GM10266 (cell line): ENCODE data around the gene TBC1D20.
"Not testable (repeated sequence)": the region's sequence is repeated elsewhere in the genome, so short reads cannot be mapped to it uniquely, and the experiment has no call there.

Source experiments
- DNase-seq: peaks from one replicate; pipeline ENCODE4 v3.0.0; 2012; ENCODE audit errors: extremely low spot score
- TF ChIP-seq, protein P1 (sequence below): IDR thresholded peaks from 2 replicates; pipeline ENCODE4 v1.5.1; 2012; ENCODE audit warnings: mild to moderate bottlenecking, low read depth; ENCODE audit not compliant: control insufficient read depth, insufficient read depth; ENCODE audit errors: missing control alignments

TBC1D20 gene

DNA sequence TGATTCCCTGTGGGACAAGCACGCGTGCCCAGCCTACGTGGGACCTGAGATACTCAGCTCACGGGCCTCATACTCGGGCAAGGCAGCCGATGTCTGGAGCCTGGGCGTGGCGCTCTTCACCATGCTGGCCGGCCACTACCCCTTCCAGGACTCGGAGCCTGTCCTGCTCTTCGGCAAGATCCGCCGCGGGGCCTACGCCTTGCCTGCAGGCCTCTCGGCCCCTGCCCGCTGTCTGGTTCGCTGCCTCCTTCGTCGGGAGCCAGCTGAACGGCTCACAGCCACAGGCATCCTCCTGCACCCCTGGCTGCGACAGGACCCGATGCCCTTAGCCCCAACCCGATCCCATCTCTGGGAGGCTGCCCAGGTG is 66.1 kb downstream of the TBC1D20 start:
- TF ChIP-seq, protein P1, sequence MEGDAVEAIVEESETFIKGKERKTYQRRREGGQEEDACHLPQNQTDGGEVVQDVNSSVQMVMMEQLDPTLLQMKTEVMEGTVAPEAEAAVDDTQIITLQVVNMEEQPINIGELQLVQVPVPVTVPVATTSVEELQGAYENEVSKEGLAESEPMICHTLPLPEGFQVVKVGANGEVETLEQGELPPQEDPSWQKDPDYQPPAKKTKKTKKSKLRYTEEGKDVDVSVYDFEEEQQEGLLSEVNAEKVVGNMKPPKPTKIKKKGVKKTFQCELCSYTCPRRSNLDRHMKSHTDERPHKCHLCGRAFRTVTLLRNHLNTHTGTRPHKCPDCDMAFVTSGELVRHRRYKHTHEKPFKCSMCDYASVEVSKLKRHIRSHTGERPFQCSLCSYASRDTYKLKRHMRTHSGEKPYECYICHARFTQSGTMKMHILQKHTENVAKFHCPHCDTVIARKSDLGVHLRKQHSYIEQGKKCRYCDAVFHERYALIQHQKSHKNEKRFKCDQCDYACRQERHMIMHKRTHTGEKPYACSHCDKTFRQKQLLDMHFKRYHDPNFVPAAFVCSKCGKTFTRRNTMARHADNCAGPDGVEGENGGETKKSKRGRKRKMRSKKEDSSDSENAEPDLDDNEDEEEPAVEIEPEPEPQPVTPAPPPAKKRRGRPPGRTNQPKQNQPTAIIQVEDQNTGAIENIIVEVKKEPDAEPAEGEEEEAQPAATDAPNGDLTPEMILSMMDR, result no peak
- no peak for DNase-seq

DNA sequence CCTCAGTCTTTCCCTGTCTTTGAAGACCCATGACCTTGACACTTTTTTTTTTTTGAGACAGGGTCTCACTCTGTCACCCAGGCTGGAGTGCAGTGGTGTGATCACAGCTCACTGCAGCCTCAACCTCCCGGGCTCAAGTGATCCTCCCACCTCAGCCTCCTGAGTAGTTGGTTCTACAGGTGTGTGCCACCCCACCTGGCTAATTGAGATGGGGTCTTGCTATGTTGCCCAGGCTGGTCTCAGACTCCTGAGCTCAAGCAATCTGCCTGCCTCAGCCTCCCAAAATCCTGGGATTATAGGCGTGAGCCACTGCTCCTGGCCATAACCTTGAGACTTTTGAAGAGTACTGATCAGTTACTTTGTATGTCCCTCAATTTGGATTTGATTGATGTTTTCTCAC is 69.0 kb downstream of the TBC1D20 start:
- DNase-seq, result not testable (repeated sequence)

DNA sequence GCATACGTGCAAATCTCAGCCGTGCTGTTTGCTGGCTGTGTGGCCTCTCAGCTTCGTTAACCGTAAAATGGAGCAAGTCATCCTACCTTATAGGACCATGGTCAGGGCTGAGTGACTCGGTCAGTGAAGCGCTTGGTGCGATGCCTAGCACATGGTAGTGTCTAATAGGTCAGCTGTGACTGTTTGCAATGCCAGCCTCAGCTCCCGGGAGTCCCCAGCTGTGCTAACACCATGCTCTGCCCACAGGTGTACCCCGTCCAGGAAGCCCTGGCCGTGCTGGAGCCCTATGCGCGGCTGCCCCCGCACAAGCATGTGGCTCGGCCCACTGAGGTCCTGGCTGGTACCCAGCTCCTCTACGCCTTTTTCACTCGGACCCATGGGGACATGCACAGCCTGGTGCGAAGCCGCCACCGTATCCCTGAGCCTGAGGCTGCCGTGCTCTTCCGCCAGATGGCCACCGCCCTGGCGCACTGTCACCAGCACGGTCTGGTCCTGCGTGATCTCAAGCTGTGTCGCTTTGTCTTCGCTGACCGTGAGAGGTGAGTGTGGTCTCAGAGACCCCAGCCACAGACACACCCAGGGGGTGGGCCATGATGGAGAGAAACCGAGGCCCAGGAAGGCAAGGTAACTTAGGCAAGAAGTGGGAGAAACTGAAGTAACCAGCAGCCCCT is 71.2 kb downstream of the TBC1D20 start:
- TF ChIP-seq, protein P1, result no peak
- no peak for DNase-seq

DNA sequence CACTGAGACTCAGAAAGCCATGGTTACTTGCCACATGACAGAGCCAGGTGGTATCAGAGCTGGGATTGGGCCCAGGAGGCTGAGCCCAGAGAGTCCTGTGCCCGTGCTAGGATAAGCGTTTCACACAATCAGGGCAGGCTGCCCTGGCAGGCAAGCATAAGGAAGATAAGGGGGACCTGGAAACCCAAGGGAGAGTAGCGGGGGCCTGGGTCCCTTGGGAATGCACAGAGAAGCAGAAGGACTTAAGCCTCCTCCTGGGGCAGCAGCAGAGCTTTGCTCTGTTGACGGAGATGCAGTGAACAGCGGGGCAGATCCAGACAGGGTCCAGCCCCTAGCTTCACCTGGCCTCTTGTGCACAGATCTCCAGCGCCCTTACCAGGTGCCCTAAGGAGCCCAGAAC is 73.1 kb downstream of the TBC1D20 start:
- TF ChIP-seq, protein P1, result no peak
- no peak for DNase-seq

DNA sequence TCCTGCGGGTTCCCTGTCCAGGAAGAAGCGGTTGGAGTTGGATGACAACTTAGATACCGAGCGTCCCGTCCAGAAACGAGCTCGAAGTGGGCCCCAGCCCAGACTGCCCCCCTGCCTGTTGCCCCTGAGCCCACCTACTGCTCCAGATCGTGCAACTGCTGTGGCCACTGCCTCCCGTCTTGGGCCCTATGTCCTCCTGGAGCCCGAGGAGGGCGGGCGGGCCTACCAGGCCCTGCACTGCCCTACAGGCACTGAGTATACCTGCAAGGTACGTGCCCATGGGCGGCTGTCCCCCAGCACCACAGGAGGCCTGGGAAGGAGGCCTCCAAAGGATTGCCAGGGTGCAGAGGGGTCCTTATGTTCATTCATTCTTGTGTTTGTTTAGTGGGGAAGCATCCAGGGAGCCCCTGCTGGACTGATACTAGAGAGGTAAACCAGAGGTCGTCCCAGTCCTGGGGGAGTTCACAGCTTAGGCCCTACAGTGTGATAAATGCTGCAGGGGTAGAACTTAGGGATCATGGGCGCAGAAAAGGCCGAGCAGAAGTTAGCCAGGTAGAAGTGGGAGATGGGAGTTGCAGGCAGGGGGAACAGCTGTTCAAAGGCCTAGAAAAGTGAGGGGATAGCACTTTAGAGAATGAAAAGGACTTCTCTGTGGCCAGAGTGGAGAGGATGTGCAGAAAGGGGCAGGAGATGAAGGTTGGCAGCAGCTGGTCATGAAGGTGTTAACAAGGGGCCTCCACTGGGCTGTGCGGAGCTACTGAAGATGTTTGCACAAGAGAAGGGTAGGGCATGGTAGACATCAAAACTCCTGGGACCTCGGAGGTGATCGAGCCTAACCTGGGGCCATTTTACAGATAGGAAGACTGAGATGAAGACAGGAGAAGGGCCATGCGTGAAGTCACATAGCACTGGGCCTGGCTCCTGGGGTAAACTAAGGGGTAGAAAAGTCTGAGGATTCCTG is 74.0 kb downstream of the TBC1D20 start:
- DNase-seq, result no peak
- TF ChIP-seq, protein P1, result no peak

DNA sequence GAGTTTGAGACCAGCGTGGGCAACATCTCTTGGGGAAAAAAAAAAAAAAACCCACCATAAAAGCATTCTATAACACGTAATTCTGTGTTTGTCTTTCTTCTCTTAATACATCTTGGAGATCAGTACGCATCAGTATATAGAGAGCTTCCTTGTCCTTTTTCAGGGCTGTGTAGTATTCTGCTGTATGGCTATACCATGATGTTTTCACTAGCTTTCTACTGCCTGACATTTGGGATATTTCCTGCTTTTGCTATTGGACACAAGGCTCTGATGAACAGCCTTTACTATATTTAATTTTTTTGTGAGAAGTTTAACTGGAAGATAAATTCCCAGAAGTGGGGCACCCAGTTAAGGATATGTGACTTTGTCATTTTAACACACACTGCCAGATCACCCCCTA is 74.8 kb downstream of the TBC1D20 start:
- TF ChIP-seq, protein P1, result no peak
- no peak for DNase-seq

DNA sequence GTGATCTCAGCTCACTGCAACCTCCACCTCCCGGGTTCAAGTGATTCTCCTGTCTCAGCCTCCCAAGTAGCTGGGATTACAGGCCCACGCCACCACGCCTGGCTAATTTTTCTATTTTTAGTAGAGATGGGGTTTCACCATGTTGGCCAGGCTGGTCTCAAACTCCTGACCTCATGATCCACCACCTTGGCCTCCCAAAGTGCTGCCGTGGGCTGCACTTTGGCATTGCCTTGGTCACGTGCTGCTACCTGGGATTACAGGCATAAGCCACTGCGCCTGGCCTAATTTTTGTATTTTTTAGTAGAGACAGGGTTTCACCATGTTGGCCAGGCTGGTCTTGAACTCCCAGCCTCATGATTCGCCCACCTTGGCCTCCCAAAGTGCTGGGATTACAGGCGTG is 75.7 kb downstream of the TBC1D20 start:
- not testable (repeated sequence) for DNase-seq
